ENCODE results near the gene INTS6. TPM values are rescaled to one million over a fixed set of nuclear protein-coding genes. Genes with fewer than 3 reads are reported as not detected.

Gene INTS6
- total and polyA plus RNA-seq, 2 experiments from 2014 or later = 18.2 to 59.4 TPM

DNA sequence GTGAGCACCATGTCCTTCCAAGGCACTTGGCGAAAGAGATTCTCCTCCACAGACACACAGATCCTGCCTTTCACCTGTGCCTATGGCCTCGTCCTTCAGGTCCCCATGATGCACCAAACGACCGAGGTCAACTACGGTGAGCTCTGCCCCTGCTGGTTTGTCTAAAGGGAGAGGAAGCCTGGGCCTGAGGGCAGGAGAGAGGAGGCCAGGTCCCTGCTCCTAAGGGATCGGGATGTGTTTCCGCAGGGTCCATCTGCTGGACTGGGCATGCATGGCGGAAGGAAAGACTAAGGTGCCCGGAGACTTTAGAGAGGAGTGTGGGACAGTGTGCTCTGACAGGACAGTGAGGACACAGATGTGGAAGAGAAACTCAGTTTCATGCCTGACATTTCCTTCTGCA is 105.7 kb downstream of the INTS6 start:
- Histone ChIP-seq H4K20me1 (ENCODE audit: insufficient read depth) (no peaks in the 10 kb centered on the region), H3K36me3 (ENCODE audit: low read depth) (0 out of 2 replicates have a peak, but pooled peaks cover 4% of the 10 kb centered on the region), H2AFZ (no peak overlapping the region), H3F3A (ENCODE audit: insufficient read depth) (peaks cover 14% of the 10 kb centered on the region), H3K79me2 (ENCODE audit: insufficient read depth) (no peaks in the 10 kb centered on the region), H3K9ac (no peak overlapping the region), H3K9me2 (ENCODE audit: insufficient read depth) (no peaks in the 10 kb centered on the region), H3K27ac (no peak overlapping the region), H3K27me3 (replicated peaks; ENCODE audit: insufficient read depth) (no peaks in the 10 kb centered on the region), H3K4me1 (ENCODE audit: insufficient read depth) (peaks cover 17% of the 10 kb centered on the region), H3K4me2 (ENCODE audit: unreplicated experiment) (no peak overlapping the region), H3K9me3 (ENCODE audit: low read depth) (no peaks in the 10 kb centered on the region), H3K4me3 (no peak overlapping the region)
- WGBS, 2 experiments (ENCODE audit: low coverage in 1 of 2, low lambda C conversion rate in 2 of 2, missing lambda C conversion rate in 2 of 2) = 87 to 88% methylated on average over 9 of the region's 9 CpGs
- no peak for TF ChIP-seq EZH2 (IDR thresholded peaks at IDR 0.05; ENCODE audit: insufficient read depth, poor library complexity, severe bottlenecking)
- no peak for TF ChIP-seq EZH2phosphoT487 (IDR thresholded peaks at IDR 0.05; ENCODE audit: insufficient read depth, low read depth)
- in situ Hi-C loops (cut with MboI) = no loop called here
- no peak for DNase-seq

DNA sequence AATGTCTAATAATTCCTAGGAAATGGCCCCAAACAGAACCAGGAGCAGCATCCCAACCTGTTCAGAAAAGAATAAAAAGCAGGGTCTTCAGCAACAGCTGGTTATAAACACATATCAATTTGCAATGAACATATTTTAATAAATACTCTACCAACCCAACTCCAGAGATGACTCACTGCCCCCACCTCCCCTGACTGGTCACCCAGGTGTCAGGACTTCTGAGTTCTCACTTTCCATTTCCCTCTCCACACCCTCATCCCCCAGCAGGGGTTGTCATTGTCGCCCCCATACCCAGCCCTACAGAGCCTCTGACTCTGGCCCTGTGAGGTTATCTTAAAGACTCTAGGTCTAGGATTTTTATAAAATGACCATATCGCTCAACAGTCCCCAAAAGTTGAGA is 106.4 kb downstream of the INTS6 start:
- TF ChIP-seq EZH2phosphoT487 (IDR thresholded peaks at IDR 0.05; ENCODE audit: insufficient read depth, low read depth) = no peak
- no peak for TF ChIP-seq EZH2 (IDR thresholded peaks at IDR 0.05; ENCODE audit: insufficient read depth, poor library complexity, severe bottlenecking)
- Histone ChIP-seq H3K9me2 (ENCODE audit: insufficient read depth) (no peaks in the 10 kb centered on the region), H3K4me1 (ENCODE audit: insufficient read depth) (peaks cover 18% of the 10 kb centered on the region), H3K9ac (no peak overlapping the region), H3K36me3 (ENCODE audit: low read depth) (0 out of 2 replicates have a peak, but pooled peaks cover 3% of the 10 kb centered on the region), H3K79me2 (ENCODE audit: insufficient read depth) (no peaks in the 10 kb centered on the region), H3K27ac (no peak overlapping the region), H3F3A (ENCODE audit: insufficient read depth) (peaks cover 14% of the 10 kb centered on the region), H3K27me3 (replicated peaks; ENCODE audit: insufficient read depth) (no peaks in the 10 kb centered on the region), H2AFZ (no peak overlapping the region), H3K4me2 (ENCODE audit: unreplicated experiment) (no peak overlapping the region), H3K4me3 (no peak overlapping the region), H4K20me1 (ENCODE audit: insufficient read depth) (no peaks in the 10 kb centered on the region), H3K9me3 (ENCODE audit: low read depth) (no peaks in the 10 kb centered on the region)
- in situ Hi-C loops (cut with MboI) = no loop called here
- no peak for DNase-seq
- WGBS, 2 experiments (ENCODE audit: low coverage in 1 of 2, low lambda C conversion rate in 2 of 2, missing lambda C conversion rate in 2 of 2) = 92 to 100% methylated on average over 2 of the region's 2 CpGs

DNA sequence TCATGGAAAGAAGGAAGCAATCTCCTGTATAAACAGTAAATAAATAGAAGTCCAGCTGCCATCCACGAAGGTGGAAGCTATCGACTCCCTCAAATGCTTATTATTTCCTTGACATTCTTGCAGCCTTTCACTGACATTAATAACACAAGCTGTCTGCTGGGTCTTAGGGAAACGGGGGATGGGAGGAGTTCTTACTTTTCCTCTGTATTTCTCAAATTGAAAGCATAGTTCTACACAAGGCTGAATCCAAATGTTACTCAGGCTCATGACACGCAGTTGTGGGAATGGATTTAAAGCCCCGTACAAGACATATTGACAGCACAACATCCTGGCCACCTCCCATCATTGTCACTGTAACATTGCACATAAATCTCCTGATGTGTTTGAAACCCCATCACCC is 109.4 kb downstream of the INTS6 start:
- no peaks in the 10 kb centered on the region for H3K27me3 ChIP-seq (replicated peaks; ENCODE audit: insufficient read depth)

DNA sequence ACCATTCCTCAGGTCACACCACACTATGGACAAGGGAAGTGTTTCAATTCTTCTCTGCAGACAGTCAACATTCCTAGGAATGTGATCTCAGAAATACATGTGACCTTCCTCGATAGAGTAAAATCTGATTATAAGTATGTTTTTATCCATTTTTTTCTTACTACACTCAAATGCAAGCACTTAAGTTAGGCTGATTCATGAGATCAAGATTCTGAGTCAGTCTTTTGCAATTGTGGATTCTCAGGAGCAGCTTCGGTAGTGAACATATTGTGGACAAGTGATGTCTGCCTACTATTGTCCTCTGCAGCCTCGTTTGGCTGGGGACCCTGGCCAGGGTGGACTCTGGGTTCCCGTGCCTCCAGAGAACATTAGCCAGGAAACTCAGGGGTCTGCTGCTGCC is 110.1 kb downstream of the INTS6 start:
- no peaks in the 10 kb centered on the region for H3K36me3 ChIP-seq (ENCODE audit: low read depth)
- DNase-seq = peak; percentile 80
- H3K4me2 ChIP-seq (ENCODE audit: unreplicated experiment) = peak overlapping the region; percentile 25
- H3F3A ChIP-seq (ENCODE audit: insufficient read depth) = peaks cover 10% of the 10 kb centered on the region
- TF ChIP-seq EZH2phosphoT487 (IDR thresholded peaks at IDR 0.05; ENCODE audit: insufficient read depth, low read depth) = no peak
- no peak for TF ChIP-seq EZH2 (IDR thresholded peaks at IDR 0.05; ENCODE audit: insufficient read depth, poor library complexity, severe bottlenecking)
- no peak overlapping the region for H2AFZ ChIP-seq
- H3K9me3 ChIP-seq (ENCODE audit: low read depth) = no peaks in the 10 kb centered on the region
- 27% methylated on average over 4 of the region's 4 CpGs for WGBS, 2 experiments (ENCODE audit: low coverage in 1 of 2, low lambda C conversion rate in 2 of 2, missing lambda C conversion rate in 2 of 2)
- H3K79me2 ChIP-seq (ENCODE audit: insufficient read depth) = no peaks in the 10 kb centered on the region
- in situ Hi-C loops (cut with MboI) = no loop called here
- no peaks in the 10 kb centered on the region for H4K20me1 ChIP-seq (ENCODE audit: insufficient read depth)
- peaks cover 23% of the 10 kb centered on the region for H3K4me1 ChIP-seq (ENCODE audit: insufficient read depth)
- H3K4me3 ChIP-seq = no peak overlapping the region
- H3K27ac ChIP-seq = no peak overlapping the region
- H3K9ac ChIP-seq = no peak overlapping the region
- H3K27me3 ChIP-seq (replicated peaks; ENCODE audit: insufficient read depth) = no peaks in the 10 kb centered on the region
- no peaks in the 10 kb centered on the region for H3K9me2 ChIP-seq (ENCODE audit: insufficient read depth)

More for the DNA sequence above, 109.4 kb downstream of the INTS6 start:
- no peaks in the 10 kb centered on the region for H4K20me1 ChIP-seq (ENCODE audit: insufficient read depth)
- no peak for DNase-seq
- H3K4me2 ChIP-seq (ENCODE audit: unreplicated experiment) = no peak overlapping the region
- no peak for TF ChIP-seq EZH2 (IDR thresholded peaks at IDR 0.05; ENCODE audit: insufficient read depth, poor library complexity, severe bottlenecking)
- TF ChIP-seq EZH2phosphoT487 (IDR thresholded peaks at IDR 0.05; ENCODE audit: insufficient read depth, low read depth) = no peak
- H3K9me3 ChIP-seq (ENCODE audit: low read depth) = no peaks in the 10 kb centered on the region
- in situ Hi-C loops (cut with MboI) = no loop called here
- no peak overlapping the region for H2AFZ ChIP-seq
- no peak overlapping the region for H3K27ac ChIP-seq
- H3K4me3 ChIP-seq = no peak overlapping the region
- peaks cover 23% of the 10 kb centered on the region for H3K4me1 ChIP-seq (ENCODE audit: insufficient read depth)
- no peaks in the 10 kb centered on the region for H3K9me2 ChIP-seq (ENCODE audit: insufficient read depth)
- no peaks in the 10 kb centered on the region for H3K36me3 ChIP-seq (ENCODE audit: low read depth)
- H3K79me2 ChIP-seq (ENCODE audit: insufficient read depth) = no peaks in the 10 kb centered on the region
- H3K9ac ChIP-seq = no peak overlapping the region
- peaks cover 10% of the 10 kb centered on the region for H3F3A ChIP-seq (ENCODE audit: insufficient read depth)
- 23 to 30% methylated on average over 5 of the region's 5 CpGs for WGBS, 2 experiments (ENCODE audit: low coverage in 1 of 2, low lambda C conversion rate in 2 of 2, missing lambda C conversion rate in 2 of 2)

DNA sequence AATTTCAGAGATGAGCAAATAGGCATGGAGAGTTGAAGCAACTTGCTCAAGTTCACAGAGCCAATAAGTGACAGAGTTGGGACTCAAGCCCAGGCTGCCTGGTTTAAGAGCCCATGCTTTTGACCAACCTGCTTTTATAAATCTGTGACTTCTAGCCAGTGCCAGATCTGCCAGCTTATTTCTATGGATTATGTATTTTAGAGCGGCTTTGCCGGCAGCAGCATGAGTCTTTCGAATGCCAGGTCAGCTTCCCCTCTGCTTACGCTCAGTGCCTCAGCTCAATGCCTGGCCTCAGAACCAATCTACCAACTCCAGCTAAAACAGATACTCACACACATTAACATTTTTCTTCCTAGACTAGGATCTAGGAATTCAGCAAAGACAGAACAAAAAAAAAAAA is 111.0 kb downstream of the INTS6 start:
- 99 to 100% methylated on average over 4 of the region's 4 CpGs for WGBS, 2 experiments (ENCODE audit: low coverage in 1 of 2, low lambda C conversion rate in 2 of 2, missing lambda C conversion rate in 2 of 2)

More for the DNA sequence above, 111.0 kb downstream of the INTS6 start:
- H3K9me3 ChIP-seq (ENCODE audit: low read depth) = no peaks in the 10 kb centered on the region
- no peak overlapping the region for H3K4me3 ChIP-seq
- no peaks in the 10 kb centered on the region for H3K36me3 ChIP-seq (ENCODE audit: low read depth)
- peaks cover 10% of the 10 kb centered on the region for H3F3A ChIP-seq (ENCODE audit: insufficient read depth)
- no peaks in the 10 kb centered on the region for H4K20me1 ChIP-seq (ENCODE audit: insufficient read depth)
- peaks cover 23% of the 10 kb centered on the region for H3K4me1 ChIP-seq (ENCODE audit: insufficient read depth)
- no peaks in the 10 kb centered on the region for H3K27me3 ChIP-seq (replicated peaks; ENCODE audit: insufficient read depth)
- no peak for DNase-seq
- no peak overlapping the region for H3K27ac ChIP-seq
- no peaks in the 10 kb centered on the region for H3K9me2 ChIP-seq (ENCODE audit: insufficient read depth)
- no peak overlapping the region for H3K9ac ChIP-seq
- H2AFZ ChIP-seq = no peak overlapping the region
- H3K79me2 ChIP-seq (ENCODE audit: insufficient read depth) = no peaks in the 10 kb centered on the region
- no peak overlapping the region for H3K4me2 ChIP-seq (ENCODE audit: unreplicated experiment)
- no peak for TF ChIP-seq EZH2phosphoT487 (IDR thresholded peaks at IDR 0.05; ENCODE audit: insufficient read depth, low read depth)
- no peak for TF ChIP-seq EZH2 (IDR thresholded peaks at IDR 0.05; ENCODE audit: insufficient read depth, poor library complexity, severe bottlenecking)
- in situ Hi-C loops (cut with MboI) = no loop called here
